Colon (tissue), 2 donors: Measurements from ENCODE around the gene TANC2.

Source experiments
- FAIRE-seq: peaks from 2 replicates; lab custom pipeline; 2012; peaks lifted over from hg19 to GRCh38; lab: Jason Lieb, UNC
- donor health status: control.
- donor health status: control.

The TANC2 gene

GRCh38 chr17:63001689-63002394 lies 35.8 kb downstream of the TANC2 start:
- no peak for FAIRE-seq

- FAIRE-seq = no peak
Observed at GRCh38 chr17:63002625-63003024, 36.6 kb downstream of the TANC2 start.

GRCh38 chr17:63015824-63016223 lies 49.8 kb downstream of the TANC2 start:
- FAIRE-seq = no peak
